HG03558 (cell line): ENCODE data around the gene HSPA1A.

Experiments used
- ATAC-seq: cut with Tn5 transposase; IDR thresholded peaks from one replicate; pipeline ENCODE4 v1.9.1; 2021; ENCODE audit warnings: moderate number of reproducible peaks; ENCODE audit not compliant: unreplicated experiment; ENCODE audit errors: extremely low read depth

The HSPA1A gene

GRCh38 chr6:31815025-31815838 is at the start of gene HSPA1A, which contains the start of gene HSPA1L:
Gene HSPA1A, plus strand, starts transcription at chr6:31815543. Its CDS starts 214 bp downstream, at chr6:31815757.
Gene HSPA1L, minus strand, starts transcription at chr6:31815283. Its CDS starts 3,311 bp downstream, at chr6:31811972.
- no peak for ATAC-seq

- no peak for ATAC-seq
Observed at GRCh38 chr6:31765559-31765909, 49.8 kb upstream of the HSPA1A start.

DNA sequence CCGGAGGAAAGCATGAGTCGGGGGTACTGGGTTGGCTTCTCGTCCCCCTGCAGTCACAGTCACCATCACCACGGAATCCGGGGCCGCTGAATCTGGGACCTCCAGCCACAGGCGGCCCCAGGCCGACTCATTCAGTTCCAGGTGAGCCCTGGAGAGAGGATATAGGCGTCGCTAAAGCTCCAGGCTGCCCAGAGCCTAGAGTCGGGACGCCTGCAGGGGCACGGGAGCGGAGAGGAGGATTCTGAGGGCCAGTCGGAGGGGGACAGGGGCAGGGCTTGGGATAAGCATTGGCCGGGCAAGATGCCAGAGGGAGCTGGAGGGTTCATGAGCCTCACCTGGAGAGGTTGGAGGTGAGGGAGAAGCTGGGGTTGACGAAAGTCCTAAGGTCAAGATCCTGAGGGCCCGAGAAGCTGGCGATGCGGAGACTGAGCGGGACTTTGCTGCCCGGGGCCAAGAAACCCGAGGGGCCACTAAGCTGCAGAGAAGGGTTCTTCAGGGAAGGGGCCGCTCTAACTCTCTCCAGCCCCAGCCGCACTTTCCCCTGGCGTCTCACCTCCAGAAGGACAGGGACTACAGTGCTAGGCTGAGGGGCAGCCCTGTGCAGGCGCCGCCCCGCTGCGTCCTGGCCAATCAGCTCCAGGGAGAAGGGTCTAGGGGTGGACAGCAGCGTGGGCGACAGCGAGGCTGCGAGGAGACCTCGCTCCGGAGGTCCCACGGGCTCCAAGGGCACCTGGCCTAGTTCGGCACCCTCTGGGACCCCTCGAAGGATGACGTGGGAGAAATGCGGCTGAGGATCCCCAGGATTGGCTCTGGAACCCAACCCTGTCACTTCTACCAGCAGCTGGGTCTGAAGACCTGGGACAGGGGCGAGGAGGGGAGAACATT is 49.2 kb upstream of the HSPA1A start:
- ATAC-seq: no peak

GRCh38 chr6:31767096-31767645 is 48.2 kb upstream of the HSPA1A start:
- ATAC-seq: no peak

DNA sequence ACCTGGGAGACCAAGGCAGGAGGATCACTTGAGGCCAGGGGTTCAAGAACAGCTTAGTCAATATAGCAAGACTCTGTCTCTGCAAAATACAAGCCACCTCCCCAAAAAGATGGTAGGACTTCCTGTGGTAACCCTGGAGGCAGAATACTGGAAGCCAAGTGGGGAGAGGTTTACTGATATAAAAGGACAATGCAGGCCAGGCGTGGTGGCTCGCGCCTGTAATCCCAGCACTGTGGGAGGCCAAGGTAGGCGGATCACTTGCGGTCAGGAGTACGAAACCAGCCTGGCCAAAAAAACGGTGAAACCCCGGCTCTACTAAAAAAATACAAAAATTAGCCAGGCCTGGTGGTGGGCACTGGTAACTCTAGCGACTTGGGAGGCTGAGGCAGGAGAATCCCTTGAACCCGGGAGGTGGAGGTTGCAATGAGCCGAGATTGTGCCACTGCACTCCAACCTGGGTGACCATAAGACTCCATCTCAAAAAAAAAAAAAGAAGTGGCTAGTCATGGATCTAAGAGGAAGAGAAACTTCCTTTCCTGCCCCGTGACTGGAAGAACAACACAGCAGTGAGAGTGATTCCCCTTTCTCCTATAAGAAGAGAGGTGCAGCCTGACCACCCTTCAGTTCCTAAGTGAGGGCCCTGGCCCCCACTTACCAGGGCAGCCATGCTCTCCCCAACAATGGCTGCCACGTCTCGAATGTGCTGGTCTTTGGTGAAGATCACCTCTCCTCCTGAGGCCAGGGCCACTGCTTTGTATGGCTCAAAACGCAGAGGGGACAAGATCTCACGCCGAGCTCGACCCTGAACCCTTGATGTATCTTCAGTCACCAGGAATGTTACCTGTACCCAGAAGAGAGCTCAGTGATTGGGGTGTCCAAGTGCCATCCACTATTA is 46.7 kb upstream of the HSPA1A start:
- no peak for ATAC-seq

DNA sequence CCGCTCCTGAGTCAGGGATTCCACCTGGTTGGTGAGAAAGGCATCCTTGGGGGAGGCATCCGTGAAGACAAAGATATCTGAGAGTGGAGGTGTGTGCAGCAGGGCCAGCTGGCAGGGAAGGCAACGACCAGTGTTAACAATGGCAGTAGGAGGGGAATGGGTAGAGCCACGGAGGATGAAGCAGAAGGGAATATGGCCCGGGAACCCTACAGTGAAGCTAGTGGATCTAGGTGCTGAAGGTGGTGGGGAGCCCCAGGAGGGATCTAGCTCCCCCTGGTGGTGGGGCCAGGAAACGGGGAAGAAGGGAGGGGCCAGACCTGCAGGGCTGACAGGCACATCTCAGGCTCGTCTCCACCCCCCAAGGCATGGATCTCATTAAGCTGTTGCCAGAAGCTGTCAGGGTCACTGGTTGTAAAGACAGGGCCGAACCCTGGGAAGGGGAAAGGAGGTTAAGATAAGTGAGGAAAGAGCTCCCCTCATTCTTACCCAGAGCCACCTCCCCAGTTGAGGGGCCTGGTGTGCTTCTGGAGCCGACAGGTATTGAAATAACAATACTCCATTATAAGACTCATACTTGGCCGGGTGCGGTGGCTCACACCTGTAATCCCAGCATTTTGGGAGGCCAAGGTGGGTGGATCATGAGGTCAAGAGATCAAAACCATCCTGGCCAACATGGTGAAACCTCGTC is 45.5 kb upstream of the HSPA1A start:
- ATAC-seq: no peak

GRCh38 chr6:31770860-31771259 is 44.5 kb upstream of the HSPA1A start:
- no peak for ATAC-seq

- ATAC-seq: no peak
Observed at GRCh38 chr6:31771992-31772358, 43.4 kb upstream of the HSPA1A start.

DNA sequence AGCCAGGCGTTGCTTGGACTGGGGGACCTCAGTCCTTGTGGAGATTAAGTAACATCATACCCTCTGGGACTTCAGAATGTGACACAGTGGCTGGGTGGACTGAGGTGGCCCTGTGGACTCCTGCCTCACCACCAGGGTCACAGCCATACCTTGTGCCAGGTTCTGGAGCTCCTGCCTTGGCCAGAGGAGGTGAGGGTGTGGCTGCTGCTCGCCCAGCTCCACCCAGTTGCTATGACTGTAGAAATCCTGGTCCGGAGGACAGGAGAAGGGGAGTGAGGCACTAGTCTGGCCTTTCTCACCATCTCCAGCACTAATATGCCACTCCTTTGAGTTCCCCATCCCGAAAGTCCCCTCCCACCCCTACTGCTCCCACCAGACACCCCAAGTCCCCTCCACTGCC is 40.2 kb upstream of the HSPA1A start:
- ATAC-seq: no peak

DNA sequence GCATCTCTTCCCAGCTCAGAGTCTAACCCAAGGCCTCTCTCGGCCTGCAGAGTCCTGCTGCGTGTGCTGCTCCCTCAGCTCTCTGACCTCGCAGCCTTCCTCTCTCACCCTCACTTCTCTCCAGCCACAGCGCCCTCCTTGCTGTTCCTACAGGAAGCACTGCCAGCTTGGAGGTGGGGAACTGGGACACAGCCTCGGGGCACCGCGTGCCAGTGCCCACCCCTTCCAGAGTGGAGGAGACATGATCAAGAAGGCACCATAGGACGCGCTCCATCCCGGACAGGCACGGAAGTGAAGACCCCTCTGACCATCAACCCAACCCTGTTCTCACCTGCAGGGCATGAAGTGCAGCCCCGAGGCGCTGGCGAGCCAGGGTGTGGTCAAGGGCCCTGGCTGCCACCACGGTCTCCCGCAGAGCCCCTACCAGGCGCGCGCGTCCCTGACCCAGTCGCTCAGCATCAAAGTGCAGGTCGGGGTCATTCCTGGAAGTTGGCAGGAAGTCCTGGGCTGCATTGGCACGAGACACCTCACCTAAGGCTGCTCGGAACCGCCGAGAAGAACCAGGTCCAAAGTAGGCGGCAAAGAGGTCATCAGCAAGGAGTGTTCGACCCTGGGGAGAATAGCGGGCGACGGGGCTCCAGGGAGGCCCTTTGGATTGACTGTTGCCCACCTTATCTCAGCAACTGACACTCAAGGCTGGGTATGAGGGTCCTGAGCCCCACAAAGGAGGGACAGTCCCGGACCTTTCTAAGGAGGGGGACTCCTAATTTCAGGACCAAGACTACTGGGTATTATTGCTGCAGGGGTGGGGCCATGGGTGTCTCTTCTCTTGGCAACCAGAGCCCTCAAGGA is 39.5 kb upstream of the HSPA1A start:
- ATAC-seq: no peak

GRCh38 chr6:31776485-31776988 is 38.8 kb upstream of the HSPA1A start:
- ATAC-seq: no peak

GRCh38 chr6:31776989-31777666 is 38.2 kb upstream of the HSPA1A start, which contains the start of gene VWA7:
Gene VWA7, minus strand, starts transcription at chr6:31777328. Its CDS starts 549 bp downstream, at chr6:31776779.
- peak; percentile 34 for ATAC-seq

DNA sequence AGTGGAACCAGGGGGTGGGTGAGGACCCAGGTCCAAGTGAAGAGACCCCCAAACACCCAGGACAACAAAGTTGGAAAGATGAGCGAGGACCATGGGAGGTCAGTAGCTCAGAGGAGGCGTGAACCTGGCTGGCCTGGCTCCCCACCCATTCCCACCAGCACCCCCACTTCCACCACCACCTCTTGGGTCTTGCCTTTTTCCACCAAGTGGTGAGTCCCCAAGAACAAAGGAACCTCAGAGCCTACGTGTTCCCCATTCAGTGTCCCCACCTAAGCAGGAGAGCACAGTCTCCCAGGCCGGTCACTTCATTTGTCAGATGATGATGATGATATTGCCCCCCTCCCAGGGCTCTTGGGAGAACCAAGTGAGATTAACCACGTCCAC is 37.7 kb upstream of the HSPA1A start:
- ATAC-seq: no peak

DNA sequence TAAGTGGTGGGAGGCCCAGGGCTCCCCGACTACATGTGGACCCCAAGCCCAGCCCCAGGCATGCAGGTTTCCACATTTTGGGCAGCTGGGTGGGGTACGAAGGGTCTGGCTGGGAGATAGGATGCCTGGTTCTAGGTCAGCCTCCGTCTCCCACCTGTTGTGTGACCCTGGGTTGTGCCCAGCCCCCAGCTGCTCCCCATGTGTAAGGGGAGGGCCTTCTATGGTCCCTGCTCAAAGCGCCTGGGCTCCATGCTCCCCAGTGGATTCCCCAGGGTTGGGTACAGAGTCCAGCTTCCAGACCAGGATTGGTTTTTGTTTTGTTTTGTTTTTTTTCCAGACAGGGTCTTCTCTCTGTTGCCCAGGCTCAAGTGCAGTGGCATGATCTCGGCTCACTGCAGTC is 37.1 kb upstream of the HSPA1A start:
- no peak for ATAC-seq

- ATAC-seq: no peak
Observed at GRCh38 chr6:31778999-31779885, 36.1 kb upstream of the HSPA1A start.

DNA sequence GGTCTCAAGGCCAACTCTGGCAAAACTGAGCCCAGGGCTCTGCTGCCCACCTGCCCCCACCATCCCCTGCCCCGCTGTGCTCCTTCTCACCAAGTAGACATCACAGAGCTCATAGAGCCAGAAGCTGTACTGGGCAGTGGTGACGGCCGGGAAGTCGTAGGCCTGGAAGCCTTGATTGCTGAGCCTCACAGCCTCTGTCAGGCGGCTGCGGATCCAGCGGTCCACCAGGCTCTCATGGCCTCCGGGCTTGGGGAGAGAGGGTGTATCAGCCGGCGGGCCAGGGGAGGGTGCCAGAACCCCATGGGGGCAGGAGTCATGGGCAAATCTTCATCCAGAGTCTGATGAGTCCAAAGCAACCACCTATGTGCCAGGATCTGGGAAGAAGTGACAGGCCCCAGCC is 35.4 kb upstream of the HSPA1A start:
- no peak for ATAC-seq
